GM19099 (cell line): ENCODE measurements around the gene URAD.

ENCODE experiments used
- POLR2A ChIP-seq: IDR thresholded peaks from 3 replicates; pipeline ENCODE4 v1.6.1; 2011; ENCODE audit warnings: low read depth; ENCODE audit not compliant: insufficient read length; ENCODE audit errors: extremely low read depth

URAD gene

GRCh38 chr13:27978301-27978968, 10.1 kb downstream of the URAD start:
- TF ChIP-seq POLR2A = no peak

- TF ChIP-seq POLR2A = no peak
These were observed 10.8 kb downstream of the URAD start for GRCh38 chr13:27977476-27978300.

DNA sequence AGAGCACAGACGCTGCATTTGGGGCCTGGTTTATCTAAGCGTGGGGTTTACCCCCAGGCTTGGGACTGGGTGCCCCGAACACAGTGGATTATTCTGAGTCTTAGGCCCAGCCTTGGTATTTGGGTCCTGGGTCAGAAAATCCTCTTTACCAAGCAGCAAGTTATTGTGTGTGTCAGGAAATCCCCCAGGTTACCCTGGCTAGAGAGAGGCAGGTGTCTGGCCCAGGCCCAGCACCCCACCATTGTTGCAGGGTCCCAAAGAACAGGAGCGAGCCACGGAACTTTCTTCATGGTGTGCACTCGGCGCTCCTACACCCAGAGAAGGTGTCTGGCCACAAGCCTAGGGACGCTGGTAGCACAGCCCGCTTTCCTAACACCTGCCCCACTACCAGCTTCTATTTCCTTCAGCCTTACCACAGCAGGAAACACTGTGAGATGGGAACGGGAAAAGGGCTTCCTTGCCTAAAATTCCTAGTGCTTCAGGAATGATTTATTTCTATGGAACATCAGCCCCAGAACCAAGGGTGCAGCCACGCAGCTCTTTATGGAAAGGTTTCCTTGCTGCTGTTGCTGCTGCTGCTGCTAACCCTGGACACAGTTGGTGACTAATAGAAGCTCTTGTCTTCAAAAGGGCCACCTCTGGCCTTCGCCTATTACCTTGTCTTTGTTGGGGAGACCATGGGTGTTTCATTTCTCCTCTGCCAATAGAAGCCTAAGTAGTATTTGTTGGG, 12.0 kb downstream of the URAD start:
- TF ChIP-seq POLR2A = no peak

GRCh38 chr13:27975564-27976361, 12.7 kb downstream of the URAD start:
- TF ChIP-seq POLR2A = no peak

DNA sequence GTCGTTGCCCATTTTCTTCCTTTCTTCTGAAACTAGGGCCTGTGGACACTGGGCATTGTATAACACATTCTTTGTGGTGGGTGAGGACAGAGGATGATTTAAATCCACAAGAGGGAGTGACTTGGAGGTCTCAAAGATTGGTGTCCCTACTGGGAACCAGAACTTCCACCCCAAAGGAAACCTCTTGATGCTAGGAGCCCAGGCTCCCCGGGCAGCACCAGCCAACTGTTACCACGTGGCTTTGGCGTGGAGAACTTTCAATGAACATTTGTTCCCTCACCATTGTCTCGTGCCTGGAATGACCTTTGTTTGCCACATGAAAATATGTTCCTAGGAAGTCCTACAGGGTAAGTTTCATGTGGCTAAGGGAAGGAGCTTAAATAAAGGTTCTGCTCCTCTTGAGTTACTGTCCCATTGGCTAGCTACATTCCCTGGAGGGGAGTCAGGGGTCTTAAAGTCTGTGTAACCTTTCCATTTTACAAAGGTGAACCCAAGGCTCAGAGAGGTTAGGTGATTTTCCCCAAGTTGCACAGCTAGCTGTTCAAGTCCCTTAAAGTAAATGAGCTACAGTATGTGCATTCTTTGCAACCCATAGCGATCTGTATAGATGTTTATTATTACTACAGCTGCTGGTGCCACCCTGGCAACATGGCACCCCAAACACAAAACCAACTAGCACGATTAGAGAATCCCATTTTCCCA, 14.4 kb downstream of the URAD start:
- no peak for TF ChIP-seq POLR2A

DNA sequence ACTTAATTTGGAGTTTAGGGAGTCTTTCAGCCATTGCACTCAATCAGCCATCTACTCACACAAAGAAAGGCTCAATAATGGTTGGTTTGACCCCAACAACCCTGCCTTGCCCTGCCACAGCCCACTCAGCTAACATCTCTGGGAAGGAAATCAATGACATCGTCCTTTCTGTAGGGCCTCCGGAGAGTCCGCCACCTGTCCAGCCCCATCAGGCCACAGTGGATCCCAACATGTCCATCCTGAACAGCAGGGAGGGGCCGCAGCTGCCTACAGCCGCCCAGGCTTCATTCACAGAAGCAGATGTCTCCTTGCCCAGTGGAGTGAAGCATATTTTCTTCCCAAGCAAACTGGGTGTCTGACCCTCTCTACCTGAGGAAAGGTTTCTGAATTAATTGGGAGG, 15.2 kb downstream of the URAD start:
- no peak for TF ChIP-seq POLR2A

DNA sequence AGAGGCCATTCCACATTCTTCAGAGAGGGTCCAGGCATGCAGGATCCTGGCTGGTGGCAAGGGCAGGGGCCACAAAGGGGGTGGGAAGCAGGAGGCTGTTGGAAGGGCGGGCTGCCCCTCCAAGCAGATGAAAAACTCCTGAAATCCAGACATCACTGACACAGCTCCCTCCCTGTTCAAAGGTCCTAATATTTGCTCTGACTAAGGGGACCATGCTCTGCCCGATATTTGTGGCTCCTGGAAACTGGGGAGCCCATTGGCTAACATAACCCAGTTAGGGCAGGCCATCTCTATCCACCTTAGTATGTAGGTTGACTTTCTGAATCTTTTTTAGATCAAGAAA, 16.0 kb downstream of the URAD start:
- TF ChIP-seq POLR2A = no peak

- no peak for TF ChIP-seq POLR2A
These were observed 16.6 kb downstream of the URAD start for GRCh38 chr13:27971776-27972477.

DNA sequence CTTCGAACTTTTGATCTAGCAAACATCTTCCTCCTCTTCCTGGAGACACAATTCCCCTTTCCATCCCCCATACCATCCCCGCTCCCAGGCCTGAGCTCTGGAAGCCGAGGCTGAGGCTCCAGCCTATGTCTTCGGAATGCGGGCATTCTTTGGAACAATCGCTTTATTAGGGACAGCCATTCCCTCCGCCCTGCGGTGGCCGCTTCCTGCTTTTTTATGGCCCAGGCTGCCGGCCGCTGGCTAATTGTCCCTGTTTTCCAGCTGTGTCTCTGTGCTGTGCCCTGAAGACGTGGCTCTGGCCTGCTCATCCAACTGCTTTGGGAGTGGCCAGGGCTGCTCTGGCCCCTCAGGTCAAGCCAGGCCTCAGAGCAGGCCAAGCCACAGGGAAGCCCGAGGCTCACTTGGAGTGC, 17.3 kb downstream of the URAD start:
- TF ChIP-seq POLR2A = no peak

GRCh38 chr13:27970382-27971235, 17.9 kb downstream of the URAD start:
- no peak for TF ChIP-seq POLR2A

DNA sequence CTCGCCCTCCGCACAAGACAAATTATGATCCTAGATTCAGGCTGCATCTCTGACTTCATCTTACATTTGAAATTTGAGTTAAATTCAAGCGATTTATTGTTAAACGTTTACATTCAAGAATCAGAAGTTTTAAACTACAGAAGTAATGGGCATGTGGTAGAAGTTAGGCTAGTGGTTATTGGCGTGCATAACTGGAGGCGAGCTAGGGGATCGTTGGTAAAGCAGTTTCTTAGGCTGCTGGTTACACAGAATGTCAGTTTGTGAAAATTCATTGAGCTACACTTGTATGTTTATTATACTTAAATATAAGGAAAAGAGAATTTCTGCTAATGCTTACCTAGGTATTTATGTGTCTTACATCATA, 18.6 kb downstream of the URAD start:
- TF ChIP-seq POLR2A = no peak

DNA sequence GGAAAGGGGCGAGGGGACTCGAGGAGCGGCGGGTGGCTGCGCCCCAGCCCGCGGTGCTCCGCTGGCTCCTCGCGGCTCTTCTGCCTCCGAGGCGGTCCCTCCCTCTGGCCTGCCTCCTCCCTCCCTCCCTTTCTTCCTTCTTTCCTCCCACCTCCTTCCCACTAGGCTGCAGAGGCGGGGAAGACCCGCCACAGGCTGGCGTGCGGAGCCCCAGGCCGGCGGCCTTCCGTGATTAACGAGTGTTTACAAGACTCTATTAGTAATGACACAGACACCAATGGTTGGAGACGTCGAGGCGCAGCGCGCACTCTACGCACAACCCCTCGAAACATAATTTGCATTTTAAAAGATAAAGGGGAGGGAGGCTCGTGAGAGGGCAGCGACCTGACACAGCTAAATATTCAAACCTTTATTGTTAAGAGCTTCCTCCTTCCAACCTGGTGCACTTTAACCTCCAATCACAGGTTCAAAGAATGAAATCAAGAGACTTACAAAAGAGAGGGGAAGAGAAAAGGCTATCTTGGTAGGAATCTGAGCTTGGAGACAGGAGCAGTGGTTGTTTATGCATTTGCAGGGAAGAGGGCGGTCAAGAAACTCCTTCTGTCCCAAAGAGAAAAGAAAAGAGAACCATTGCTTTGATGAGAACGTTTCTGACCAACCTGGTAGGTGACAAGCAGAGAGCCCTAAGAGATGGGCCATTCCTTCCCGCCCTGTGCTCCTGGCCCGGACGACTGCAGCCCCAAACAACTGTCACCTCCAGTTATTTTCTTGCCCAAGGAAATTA, 19.2 kb downstream of the URAD start, which contains the start of gene CDX2:
Gene CDX2, minus strand, starts transcription at position 234 of the 784 bp plus-strand sequence. CDS start 309 bp downstream, outside the sequence.
- no peak for TF ChIP-seq POLR2A
